ENCODE data around the gene VPS13D.
"Not testable (repeated sequence)": the region's sequence is repeated elsewhere in the genome, so short reads cannot be mapped to it uniquely, and the experiment has no call there.

VPS13D gene

DNA sequence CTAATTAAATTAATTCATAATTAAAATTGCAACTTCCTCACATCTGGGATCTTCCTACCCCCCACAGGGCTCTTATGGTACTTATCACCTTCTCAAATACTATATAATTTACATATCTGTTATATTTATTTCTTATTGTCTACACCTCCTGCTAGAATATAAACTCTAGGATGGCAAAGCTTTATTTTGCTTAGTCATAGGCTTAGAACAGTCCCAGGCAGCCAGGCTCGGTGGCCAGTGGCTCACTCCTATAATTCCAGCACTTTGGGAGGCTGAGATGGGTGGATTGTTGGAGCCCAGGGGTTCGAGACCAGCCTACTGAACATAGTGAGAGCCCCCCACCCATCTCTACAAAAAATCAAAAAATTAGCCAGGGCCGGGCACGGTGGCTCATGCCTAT, 10.0 kb upstream of the VPS13D start:
- no peaks in the 10 kb centered on the region for H3K9me3 ChIP-seq (ENCODE audit: low read length)

DNA sequence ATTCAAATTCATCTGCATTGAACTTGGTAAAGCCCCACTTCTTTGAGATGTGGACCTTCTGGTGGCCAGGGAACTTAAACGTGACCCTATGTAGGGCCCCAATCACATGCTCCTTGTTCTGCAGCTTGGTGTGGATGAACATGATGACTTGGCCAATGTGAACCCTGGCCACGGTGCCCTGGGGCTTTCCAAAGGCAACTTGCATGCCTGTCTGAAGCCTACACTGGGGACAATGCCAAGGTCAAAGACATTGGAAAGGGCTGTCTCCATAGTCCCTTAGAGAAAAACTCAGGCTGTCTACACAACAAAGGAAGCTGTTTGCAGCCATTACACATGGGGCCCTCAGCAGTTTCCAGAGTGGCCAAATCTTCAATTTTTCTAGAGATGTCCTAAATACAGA, 8.9 kb upstream of the VPS13D start:
- no peaks in the 10 kb centered on the region for H3K9me3 ChIP-seq (ENCODE audit: low read length)
- no peaks in the 10 kb centered on the region; the same call in 1 of the 2 replicates for H3K27me3 ChIP-seq (ENCODE audit: insufficient read depth, low read length)
- no peak overlapping the region for H3K27ac ChIP-seq (ENCODE audit: low read depth, low read length, poor library complexity, severe bottlenecking)
- no peak overlapping the region for H3K4me3 ChIP-seq (ENCODE audit: low read depth, low read length, poor library complexity, severe bottlenecking)
- no peak overlapping the region for H3K4me2 ChIP-seq (ENCODE audit: low read length)
- H3K79me2 ChIP-seq (ENCODE audit: insufficient read depth, low read length) = no peaks in the 10 kb centered on the region
- no peak overlapping the region for H3K9ac ChIP-seq (ENCODE audit: low read length)
- no peaks in the 10 kb centered on the region for H3F3A ChIP-seq (ENCODE audit: insufficient read depth, low read length)
- no peaks in the 10 kb centered on the region for H4K20me1 ChIP-seq (ENCODE audit: insufficient read depth, low read length)
- H3K36me3 ChIP-seq (ENCODE audit: insufficient read depth, low read length) = no peaks in the 10 kb centered on the region; the same call in 1 of the 2 replicates
- H3K9me2 ChIP-seq (ENCODE audit: low read depth, low read length) = no peaks in the 10 kb centered on the region
- H2AFZ ChIP-seq (ENCODE audit: low read length) = no peak overlapping the region
- H3K4me1 ChIP-seq (ENCODE audit: insufficient read depth, low read length, severe bottlenecking) = no peaks in the 10 kb centered on the region
- TF ChIP-seq, protein P1, sequence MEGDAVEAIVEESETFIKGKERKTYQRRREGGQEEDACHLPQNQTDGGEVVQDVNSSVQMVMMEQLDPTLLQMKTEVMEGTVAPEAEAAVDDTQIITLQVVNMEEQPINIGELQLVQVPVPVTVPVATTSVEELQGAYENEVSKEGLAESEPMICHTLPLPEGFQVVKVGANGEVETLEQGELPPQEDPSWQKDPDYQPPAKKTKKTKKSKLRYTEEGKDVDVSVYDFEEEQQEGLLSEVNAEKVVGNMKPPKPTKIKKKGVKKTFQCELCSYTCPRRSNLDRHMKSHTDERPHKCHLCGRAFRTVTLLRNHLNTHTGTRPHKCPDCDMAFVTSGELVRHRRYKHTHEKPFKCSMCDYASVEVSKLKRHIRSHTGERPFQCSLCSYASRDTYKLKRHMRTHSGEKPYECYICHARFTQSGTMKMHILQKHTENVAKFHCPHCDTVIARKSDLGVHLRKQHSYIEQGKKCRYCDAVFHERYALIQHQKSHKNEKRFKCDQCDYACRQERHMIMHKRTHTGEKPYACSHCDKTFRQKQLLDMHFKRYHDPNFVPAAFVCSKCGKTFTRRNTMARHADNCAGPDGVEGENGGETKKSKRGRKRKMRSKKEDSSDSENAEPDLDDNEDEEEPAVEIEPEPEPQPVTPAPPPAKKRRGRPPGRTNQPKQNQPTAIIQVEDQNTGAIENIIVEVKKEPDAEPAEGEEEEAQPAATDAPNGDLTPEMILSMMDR (IDR thresholded peaks at IDR 0.05; ENCODE audit: low read length) = no peak
- no peak for TF ChIP-seq EZH2 (IDR thresholded peaks at IDR 0.05; ENCODE audit: borderline replicate concordance, low read length)

More for the DNA sequence above, 10.0 kb upstream of the VPS13D start:
- Histone ChIP-seq H3K9ac (ENCODE audit: low read length) (no peak overlapping the region), H3K4me2 (ENCODE audit: low read length) (no peak overlapping the region), H3K36me3 (ENCODE audit: insufficient read depth, low read length) (no peaks in the 10 kb centered on the region; the same call in 1 of the 2 replicates), H3K4me1 (ENCODE audit: insufficient read depth, low read length, severe bottlenecking) (no peaks in the 10 kb centered on the region), H3K79me2 (ENCODE audit: insufficient read depth, low read length) (no peaks in the 10 kb centered on the region), H3K4me3 (ENCODE audit: low read depth, low read length, poor library complexity, severe bottlenecking) (no peak overlapping the region), H3K27ac (ENCODE audit: low read depth, low read length, poor library complexity, severe bottlenecking) (no peak overlapping the region), H2AFZ (ENCODE audit: low read length) (no peak overlapping the region), H3F3A (ENCODE audit: insufficient read depth, low read length) (no peaks in the 10 kb centered on the region), H4K20me1 (ENCODE audit: insufficient read depth, low read length) (no peaks in the 10 kb centered on the region), H3K9me2 (ENCODE audit: low read depth, low read length) (no peaks in the 10 kb centered on the region), H3K27me3 (ENCODE audit: insufficient read depth, low read length) (peaks cover 7% of the 10 kb centered on the region)
- no peak for TF ChIP-seq EZH2 (IDR thresholded peaks at IDR 0.05; ENCODE audit: borderline replicate concordance, low read length)
- TF ChIP-seq, protein P1 (IDR thresholded peaks at IDR 0.05; ENCODE audit: low read length) = no peak

DNA sequence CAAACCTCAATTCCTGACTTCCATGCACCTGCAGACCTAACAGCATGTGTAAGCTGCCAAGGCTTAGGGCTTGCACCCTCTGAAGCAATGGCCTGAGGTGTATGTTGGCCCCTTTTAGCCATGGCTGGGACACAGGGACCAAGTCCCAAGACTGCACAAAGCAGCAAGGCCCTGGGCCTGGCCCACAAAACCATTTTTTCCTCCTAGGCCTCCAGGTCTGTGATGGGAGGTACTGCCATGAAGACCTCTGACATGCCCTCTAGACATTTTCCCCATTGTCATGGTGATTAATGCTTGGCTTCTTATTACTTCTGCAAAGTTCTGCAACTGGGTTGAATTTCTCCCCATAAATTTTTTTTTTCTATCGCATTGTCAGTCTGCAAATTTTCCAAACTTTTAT, 7.1 kb upstream of the VPS13D start:
- not testable (repeated sequence) for H3K4me3 ChIP-seq (ENCODE audit: low read depth, low read length, poor library complexity, severe bottlenecking); H3K27me3 ChIP-seq (ENCODE audit: insufficient read depth, low read length); H3K4me1 ChIP-seq (ENCODE audit: insufficient read depth, low read length, severe bottlenecking); H3K9me2 ChIP-seq (ENCODE audit: low read depth, low read length); H4K20me1 ChIP-seq (ENCODE audit: insufficient read depth, low read length); H3K79me2 ChIP-seq (ENCODE audit: insufficient read depth, low read length); H3K9ac ChIP-seq (ENCODE audit: low read length); H3K27ac ChIP-seq (ENCODE audit: low read depth, low read length, poor library complexity, severe bottlenecking); H3K4me2 ChIP-seq (ENCODE audit: low read length); H3F3A ChIP-seq (ENCODE audit: insufficient read depth, low read length); H2AFZ ChIP-seq (ENCODE audit: low read length); H3K36me3 ChIP-seq (ENCODE audit: insufficient read depth, low read length); H3K9me3 ChIP-seq (ENCODE audit: low read length)

DNA sequence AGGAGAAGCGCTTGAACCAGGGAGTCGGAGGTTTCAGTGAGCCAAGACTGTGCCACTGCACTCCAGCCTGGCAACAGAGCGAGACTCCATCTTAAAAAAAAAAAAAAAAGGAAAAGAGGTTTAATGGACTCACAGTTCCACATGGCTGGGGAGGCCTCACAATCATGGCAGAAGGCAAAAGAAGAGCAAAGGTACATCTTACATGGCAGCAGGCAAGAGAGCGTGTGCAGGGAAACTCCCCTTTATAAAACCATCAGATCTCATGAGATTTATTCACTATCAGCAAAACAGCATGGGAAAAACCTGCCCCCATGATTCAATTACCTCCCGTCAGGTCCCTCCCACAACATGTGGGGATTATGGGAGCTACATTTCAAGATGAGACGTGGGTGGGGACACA, 5.7 kb upstream of the VPS13D start:
- H3K4me1 ChIP-seq (ENCODE audit: insufficient read depth, low read length, severe bottlenecking); H3K36me3 ChIP-seq (ENCODE audit: insufficient read depth, low read length); H4K20me1 ChIP-seq (ENCODE audit: insufficient read depth, low read length); H3K27ac ChIP-seq (ENCODE audit: low read depth, low read length, poor library complexity, severe bottlenecking); H3K79me2 ChIP-seq (ENCODE audit: insufficient read depth, low read length); H2AFZ ChIP-seq (ENCODE audit: low read length); H3K27me3 ChIP-seq (ENCODE audit: insufficient read depth, low read length); H3F3A ChIP-seq (ENCODE audit: insufficient read depth, low read length); H3K9me2 ChIP-seq (ENCODE audit: low read depth, low read length); H3K9me3 ChIP-seq (ENCODE audit: low read length); H3K4me3 ChIP-seq (ENCODE audit: low read depth, low read length, poor library complexity, severe bottlenecking); H3K4me2 ChIP-seq (ENCODE audit: low read length); H3K9ac ChIP-seq (ENCODE audit: low read length): not testable (repeated sequence)
